Measurements from ENCODE around the gene SST.

Gene SST

GRCh38 chr3:187669675-187670504, at the start of gene SST:
Gene SST (minus strand): TSS chr3:187670394. CDS start chr3:187670291, 103 bp downstream.
- DNase-seq (ENCODE audit: low spot score), result no peak

GRCh38 chr3:187719628-187720336, 49.6 kb upstream of the SST start:
- DNase-seq (ENCODE audit: low spot score), result peak; percentile 73

- DNase-seq (ENCODE audit: low spot score), result no peak
These were observed 48.6 kb upstream of the SST start for GRCh38 chr3:187718802-187719201.

- DNase-seq (ENCODE audit: low spot score), result no peak
These were observed 47.4 kb upstream of the SST start for GRCh38 chr3:187717572-187717971.

GRCh38 chr3:187714404-187714979, 44.3 kb upstream of the SST start:
- peak; percentile 87 for DNase-seq (ENCODE audit: low spot score)

GRCh38 chr3:187713504-187713903, 43.3 kb upstream of the SST start:
- DNase-seq (ENCODE audit: low spot score), result no peak

- DNase-seq (ENCODE audit: low spot score), result no peak
These were observed 39.0 kb upstream of the SST start for GRCh38 chr3:187709155-187709554.

GRCh38 chr3:187708696-187709095, 38.5 kb upstream of the SST start:
- no peak for DNase-seq (ENCODE audit: low spot score)

GRCh38 chr3:187706971-187707370, 36.8 kb upstream of the SST start:
- DNase-seq (ENCODE audit: low spot score), result peak; percentile 47

- no peak for DNase-seq (ENCODE audit: low spot score)
These were observed 35.0 kb upstream of the SST start for GRCh38 chr3:187705164-187705563.

GRCh38 chr3:187702507-187703033, 32.4 kb upstream of the SST start, which contains the start of gene RTP2:
Gene RTP2 (minus strand): TSS chr3:187702557. CDS start chr3:187702128, 429 bp downstream.
- no peak for DNase-seq (ENCODE audit: low spot score)

GRCh38 chr3:187700249-187700648, 30.1 kb upstream of the SST start:
- no peak for DNase-seq (ENCODE audit: low spot score)

- DNase-seq (ENCODE audit: low spot score), result no peak
These were observed 28.6 kb upstream of the SST start for GRCh38 chr3:187698499-187699399.

GRCh38 chr3:187696021-187696420, 25.8 kb upstream of the SST start:
- no peak for DNase-seq (ENCODE audit: low spot score)

- DNase-seq (ENCODE audit: low spot score), result no peak
These were observed 25.3 kb upstream of the SST start for GRCh38 chr3:187695449-187695848.

- no peak for DNase-seq (ENCODE audit: low spot score)
These were observed 24.6 kb upstream of the SST start for GRCh38 chr3:187694801-187695200.

- no peak for DNase-seq (ENCODE audit: low spot score)
These were observed 23.2 kb upstream of the SST start for GRCh38 chr3:187693431-187693830.

GRCh38 chr3:187689984-187690383, 19.8 kb upstream of the SST start:
- DNase-seq (ENCODE audit: low spot score), result no peak

- no peak for DNase-seq (ENCODE audit: low spot score)
These were observed 16.6 kb upstream of the SST start for GRCh38 chr3:187686621-187687273.

- DNase-seq (ENCODE audit: low spot score), result no peak
These were observed 15.8 kb upstream of the SST start for GRCh38 chr3:187685948-187686347.

GRCh38 chr3:187684880-187685279, 14.7 kb upstream of the SST start:
- DNase-seq (ENCODE audit: low spot score), result no peak

Data from Ammon's horn (tissue), 1 donor.